Measurements from ENCODE around the gene ADARB2.
"Not testable (repeated sequence)": the region's sequence is repeated elsewhere in the genome, so short reads cannot be mapped to it uniquely, and the experiment has no call there.

Gene ADARB2

DNA sequence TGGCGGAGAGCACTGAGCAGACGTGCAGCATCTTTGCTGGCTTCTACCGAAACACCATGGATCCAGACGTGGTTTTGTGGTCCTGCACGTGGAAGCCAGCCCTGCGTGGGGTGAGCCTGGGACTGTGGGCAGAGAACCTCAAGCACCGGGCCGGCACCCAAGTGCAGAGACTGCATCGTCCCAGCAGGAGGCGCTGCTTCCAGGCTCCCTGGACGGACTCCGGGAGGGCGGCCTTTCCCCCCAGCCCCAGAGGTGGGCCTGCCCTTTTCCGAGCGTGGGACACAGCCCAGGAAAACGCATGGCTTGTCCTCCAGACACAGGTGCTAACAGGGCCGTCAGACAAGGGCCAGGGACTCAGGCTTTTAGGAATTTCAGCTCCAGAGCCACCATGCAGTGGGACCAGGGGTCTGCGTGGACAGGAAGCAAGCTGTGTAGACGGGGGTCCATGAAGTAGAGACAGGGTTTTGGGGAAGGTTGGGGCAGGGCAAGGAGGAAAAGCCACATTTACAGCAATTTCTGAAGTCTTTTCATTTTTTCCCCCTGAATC is 377.2 kb downstream of the ADARB2 start:
- DNase-seq = no peak

DNA sequence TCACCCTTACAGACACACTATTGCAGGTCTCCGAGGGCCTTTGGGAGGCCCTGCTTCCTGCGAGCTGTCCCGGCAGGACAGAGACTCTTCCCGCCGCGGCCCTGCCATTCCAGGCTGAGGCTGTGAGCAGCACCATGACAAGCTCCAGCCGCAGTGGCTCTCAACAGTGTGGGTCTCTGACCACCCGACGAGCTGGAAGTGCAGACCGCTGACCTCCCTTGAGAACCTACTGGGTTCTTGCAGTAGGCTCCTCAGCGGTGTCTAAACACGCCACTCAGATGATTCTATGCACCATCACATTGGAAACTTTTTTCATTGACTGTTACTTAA is 377.7 kb downstream of the ADARB2 start:
- no peak for DNase-seq

DNA sequence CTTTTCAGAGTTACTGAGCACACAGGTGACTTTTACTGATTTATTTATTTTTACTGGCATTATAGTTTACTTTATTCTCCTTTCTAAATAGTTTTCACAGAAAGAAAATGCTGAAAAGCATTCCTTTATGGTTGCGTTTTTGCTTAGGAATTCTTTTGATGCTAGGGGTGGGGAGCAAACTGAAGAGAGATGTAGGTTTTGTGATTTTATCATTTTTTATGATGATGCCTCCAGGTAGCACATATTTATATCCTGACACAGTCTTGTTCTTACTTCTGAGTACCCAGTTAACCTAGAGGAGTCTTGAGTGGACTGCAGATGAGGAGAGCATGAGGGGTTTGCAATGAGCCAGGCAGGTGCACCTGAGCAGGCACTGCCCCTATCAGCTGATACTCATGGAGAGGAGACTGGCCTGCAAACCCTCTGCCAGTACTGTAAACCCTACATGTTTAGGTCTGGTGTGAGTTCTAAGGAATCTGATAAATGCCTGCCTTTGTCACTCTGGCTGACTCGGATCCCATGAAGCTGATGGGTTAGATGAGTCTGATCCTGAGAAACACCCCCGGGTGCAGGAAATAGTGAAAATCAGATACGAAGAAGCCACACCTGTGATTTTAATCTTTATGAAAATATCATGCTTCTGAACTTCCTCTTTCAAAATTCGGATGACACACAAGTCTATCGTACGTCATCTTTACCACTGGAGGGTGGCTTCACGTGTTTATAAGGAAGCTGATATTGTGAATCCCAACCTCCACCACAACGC is 378.3 kb downstream of the ADARB2 start:
- DNase-seq = no peak

DNA sequence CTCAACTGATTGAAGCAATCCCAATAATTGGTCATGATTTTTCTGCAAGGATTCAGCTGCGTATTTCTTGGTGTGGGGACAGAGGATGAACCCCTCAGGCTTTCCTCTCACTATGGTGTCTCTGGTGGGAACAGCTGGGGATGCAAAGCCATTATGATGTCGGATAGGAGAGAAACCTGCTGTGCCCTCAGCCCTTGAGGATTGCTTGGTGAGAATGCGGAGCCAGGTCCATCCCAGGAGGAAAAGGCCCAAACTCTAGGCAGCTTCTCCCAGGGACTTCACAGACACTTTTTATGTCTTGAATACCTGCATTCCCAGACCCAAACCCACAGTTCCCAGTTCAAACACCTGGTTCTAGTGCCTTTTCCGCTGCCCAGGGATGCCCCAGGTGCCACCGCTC is 379.2 kb downstream of the ADARB2 start:
- DNase-seq = no peak

DNA sequence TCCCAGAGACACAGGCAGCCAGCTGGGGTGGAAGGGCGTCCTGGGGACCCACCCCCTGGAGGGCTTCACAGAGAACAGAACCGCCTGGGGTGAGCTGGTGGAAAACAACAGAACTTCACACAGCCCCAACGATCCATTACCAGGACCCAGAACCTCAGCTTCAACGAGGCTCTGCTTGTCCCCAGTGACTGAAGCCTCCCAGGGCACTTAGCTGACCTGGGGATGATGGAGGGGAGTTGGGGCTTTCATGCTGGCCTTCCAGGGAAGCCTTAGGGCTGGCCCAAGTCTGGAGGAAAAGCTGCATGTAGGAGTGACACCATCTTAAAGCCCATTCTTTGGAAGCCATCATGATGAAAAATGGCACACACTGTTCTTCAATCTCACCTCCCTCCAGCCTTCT is 381.0 kb downstream of the ADARB2 start:
- DNase-seq = no peak

DNA sequence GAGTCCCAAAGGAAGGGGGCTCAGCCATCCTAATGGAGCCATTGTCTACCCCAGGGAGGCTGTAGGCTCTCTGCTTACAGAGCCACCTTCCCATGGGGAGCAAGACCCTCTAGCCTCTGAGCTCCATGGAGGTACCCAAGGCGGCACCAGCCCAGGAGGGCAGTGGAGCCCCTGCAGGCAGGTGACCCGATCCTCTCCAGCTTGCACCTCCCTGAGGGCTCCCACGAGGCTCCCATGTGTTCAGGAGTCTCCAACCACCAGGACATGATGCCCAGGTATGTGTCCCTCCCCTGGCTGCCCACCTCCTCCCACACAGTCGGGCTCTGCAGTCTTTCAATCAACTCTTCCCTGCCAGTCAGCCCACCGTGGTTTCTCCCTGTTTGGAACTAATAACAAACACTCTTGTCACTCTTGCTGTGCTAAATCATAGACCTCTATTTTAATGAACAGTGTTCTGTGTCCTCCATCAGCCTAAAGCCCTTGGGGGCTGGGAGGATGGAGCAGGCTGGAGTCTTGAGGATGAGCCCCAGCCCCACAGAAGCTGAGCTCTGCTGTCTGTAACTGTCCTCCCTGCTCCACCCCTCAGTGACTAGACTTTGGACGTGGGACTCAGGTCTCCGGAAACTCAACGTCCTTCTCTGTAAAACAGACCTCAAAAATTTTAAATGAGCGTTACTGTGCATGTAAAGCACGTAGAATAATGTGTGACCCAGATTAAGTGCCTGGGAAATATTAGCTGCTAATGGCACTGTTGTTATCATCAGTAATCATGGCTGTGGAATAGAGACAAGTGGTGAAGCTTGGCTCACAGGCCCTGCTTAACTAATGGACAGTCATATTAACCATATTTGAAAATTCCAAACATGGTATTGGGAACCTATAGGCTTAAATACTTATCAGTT is 382.3 kb downstream of the ADARB2 start:
- DNase-seq = no peak

DNA sequence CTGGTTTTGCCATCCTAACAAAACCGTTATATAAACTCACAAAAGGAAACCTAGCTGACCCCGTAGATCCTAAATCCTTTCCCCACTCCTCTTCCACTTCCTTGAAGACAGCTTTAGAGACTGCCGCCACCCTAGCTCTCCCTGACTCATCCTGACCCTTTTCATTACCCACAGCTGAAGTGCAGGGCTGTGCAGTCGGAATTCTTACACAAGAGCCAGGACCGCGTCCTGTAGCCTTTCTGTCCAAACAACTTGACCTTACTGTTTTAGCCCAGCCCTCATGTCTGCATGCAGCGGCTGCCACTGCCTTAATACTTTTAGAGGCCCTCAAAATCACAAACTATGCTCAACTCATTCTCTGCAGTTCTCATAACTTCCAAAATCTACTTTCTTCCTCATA is 385.0 kb downstream of the ADARB2 start:
- not testable (repeated sequence) for DNase-seq

DNA sequence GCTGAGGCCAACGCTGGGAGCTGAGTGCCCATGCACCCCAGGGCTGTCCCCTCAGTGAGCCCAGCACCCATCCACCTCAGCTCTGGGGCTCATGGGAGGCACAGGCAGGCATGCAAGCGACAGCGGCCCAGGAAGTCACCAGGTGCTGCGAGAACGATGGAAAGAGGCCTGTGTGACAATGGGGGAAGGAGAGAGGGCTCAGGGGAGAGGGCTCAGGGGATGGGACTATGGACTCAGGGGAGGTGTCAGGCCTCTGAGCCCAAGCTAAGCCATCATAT is 388.6 kb downstream of the ADARB2 start:
- no peak for DNase-seq

DNA sequence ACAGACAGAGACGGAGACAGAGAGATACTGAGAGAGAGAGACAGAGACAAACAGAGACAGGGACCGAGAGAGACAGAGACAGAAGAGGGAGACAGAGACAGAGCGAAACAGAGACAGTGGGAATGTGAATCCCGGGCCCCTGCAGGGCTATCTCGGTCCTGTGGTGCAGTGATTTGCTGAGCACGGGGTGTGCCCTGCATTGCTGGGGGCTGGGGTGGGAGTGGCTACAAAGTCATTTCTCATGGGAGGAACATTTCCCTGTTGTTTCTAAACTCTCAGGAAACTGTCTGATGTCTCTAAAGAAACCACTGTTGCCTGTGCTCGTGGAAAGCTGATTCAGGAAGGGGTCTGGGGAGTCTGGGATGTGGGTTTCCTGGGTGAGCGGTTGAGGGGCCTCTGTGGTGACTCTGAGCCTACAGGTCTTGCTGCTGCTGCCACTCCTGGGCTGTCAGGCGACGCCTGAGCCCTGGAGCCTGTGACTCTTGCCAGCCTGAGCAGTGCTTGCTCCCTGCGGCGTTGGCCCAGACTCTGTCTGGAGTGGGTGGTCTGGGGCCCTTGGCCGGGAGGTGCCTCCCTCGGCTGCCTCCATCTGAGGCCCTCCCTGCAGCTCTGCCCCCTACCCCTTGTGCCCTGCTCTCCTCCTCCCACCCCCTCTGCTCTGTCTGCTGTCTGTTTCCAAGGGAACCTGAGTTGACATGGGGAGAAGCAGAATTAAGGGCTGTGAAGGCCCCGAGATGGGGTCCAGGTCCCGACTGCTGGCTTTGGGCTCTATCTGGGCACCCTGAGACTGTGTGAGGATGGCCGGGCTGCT is 389.2 kb downstream of the ADARB2 start:
- no peak for DNase-seq

DNA sequence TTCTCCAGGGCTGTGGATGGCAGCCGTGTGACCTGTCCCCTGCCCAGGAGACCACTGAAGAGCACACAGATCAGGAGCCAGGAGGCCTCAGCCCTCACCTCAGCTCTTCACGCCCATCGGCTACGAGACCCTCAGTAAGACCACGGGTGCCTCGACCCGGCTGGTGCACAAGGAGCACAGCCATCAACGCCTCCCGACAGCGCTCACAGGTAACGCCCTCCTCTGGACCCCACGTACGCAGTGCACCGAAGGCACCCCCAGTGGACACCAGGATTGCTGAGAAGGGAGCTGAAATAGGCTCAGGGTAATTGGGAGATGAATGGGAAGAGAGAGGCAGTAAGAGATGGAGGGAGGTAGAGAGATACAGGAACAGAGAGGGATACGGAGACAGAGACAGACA is 389.8 kb downstream of the ADARB2 start:
- DNase-seq = no peak

DNA sequence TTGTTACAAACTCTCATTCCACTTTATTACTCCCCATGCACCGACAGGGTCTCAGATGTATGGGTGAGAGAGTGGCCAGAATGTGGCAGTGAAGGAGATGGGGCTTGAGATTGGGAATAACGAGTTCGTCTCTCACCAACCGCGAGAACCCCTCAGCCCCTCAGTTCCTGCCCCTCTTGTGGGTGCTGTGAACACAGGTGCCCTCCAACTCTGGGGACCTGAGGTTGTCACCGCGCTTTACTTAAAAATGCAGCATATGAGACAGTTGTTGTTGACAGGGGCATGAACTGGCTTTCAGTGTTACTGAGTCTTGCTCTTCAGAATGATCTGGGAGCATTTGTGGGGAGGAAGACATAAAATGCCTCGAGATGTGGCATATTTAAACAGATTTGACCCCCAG is 391.1 kb downstream of the ADARB2 start:
- DNase-seq = no peak

DNA sequence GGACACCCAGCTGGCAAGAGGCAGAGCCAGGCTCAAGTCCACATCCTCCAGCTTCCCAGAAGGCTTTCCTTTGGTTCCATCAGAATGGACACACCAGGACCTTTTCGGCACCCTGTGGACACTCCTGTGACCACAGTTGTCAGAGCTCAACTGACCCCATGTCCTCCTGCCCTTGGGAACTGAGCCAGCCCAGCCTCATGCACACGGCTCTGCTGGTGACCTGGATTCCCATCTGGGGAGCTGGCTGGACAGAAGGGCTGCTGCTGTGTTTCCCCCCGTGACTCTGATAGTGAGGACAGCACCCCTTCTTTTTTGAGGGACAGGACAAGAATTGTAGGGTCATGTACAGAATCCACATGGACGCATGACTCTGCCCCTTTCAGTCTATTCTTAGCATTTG is 392.0 kb downstream of the ADARB2 start:
- no peak for DNase-seq

DNA sequence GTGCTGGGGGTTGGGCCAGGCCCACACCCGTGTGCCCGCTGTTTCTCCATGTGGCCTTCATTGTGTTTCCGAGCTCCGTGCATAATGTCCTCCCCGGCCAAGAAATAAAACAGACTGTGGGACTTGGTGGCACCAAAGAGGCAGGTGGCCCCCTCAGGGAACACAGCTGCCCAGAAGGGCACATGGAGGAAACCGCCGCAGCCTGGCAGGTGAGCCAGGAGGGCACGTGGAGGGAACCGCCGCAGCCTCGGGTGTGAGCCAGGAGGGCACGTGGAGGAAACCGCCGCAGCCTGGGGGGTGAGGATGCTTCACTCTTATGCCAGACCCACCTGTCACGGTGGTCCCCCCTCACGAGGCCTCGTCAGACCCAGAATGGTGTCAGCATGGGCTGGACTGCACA is 392.5 kb downstream of the ADARB2 start:
- DNase-seq = no peak

DNA sequence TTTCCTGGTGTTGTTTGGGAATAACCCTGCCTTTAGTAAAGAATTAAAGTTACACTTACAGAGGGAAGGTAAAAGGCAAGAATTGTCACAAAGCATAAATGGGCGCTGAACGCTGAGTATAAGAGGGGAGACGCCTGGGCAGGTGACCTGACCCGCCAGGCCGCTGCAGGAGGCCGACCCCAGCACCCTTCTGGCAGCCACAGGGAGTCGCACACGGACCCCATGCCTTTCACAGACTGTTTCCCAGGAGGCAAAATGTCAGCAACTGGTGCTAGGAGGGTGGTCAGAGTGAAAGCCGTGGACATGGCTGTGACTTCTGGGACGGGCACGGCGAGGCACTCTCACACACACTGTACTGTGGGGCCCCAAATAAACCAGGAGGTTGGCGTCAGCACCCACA is 392.9 kb downstream of the ADARB2 start:
- DNase-seq = no peak

DNA sequence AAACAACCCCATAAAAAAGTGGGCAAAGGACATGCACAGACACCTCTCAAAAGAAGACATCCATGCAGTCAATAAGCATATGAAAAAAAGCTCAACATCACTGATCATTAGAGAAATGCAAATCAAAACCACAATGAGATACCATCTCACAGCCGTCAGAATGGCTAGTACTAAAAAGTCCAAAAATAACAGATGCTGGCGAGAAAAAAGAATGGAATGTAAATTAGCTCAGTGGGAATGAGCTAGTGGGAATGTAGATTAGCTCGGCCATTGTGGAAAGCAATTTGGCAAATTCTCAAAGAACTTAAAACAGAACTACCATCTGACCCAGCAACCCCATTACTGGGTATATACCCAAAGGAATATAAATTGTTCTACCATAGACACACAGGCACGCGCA is 394.1 kb downstream of the ADARB2 start:
- DNase-seq = no peak

DNA sequence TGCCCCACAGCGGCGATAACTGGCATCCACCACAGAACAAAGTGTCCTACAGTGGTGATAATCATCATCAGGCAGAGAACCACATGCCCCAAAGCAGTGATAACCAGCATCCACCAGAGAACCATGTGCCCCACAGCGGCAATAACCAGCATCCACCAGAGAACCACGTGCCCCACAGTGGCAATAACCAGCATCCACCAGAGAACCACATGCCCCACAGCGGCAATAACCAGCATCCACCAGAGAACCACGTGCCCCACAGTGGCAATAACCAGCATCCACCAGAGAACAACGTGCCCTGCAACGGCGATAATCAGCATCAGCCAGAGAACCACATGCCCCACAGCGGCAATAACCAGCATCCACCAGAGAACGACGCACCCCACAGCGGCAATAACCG is 396.3 kb downstream of the ADARB2 start:
- DNase-seq = not testable (repeated sequence)

DNA sequence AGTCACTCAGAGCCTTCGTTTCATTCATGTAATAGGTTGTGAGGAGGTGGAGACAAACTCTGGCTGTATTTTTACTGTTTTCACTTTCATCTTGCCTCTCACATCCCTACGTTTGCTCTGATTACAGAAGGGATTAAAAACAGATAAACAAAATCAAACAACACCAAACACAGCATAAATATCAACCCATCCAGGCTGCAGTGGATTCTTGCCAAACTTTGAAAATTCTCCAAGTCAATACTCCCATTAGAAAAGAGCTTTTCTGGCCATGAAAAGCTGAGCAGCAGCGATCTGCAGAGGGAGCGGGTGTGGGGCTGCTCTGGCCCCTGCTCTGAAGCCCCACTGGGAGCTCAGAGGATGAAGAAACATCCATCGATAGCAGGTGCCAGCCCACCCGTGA is 397.9 kb downstream of the ADARB2 start:
- DNase-seq = no peak

DNA sequence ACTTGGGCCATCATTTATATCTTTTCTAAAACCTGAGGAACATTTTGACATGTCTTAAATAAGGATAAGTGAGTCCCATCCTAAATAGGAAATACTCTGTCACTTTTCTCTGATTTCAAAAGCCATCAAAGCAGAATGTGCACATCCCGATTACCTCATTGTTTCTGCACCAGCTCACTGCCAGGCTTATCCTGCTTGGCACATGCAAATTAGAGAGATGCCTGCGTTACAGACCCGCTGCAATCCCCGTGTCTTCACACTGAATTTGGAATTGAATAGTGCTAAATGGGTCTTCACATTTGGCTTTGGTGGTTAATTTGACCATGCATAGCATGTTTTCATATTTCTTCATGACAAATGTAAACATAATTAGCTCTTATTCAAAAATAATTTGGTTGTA is 401.7 kb downstream of the ADARB2 start:
- no peak for DNase-seq

DNA sequence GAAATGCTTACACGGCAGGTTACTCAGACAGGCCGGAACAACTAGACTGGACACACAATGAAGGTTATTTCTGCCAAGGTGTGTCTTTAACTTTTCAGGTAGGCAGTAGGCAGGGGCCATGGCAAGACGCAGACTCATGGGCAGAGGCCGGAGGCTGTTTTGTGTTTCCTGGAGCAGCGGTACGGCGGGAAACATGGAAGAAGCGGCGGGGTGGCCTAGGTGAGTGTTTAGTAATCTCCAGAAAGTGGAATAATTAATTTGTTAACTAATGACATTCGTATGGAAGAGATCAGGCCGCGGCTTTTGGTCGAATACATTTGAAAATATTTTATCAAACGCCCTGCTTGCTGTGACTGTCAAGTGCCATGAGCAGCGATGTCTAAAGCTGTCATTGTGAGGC is 403.3 kb downstream of the ADARB2 start:
- no peak for DNase-seq

DNA sequence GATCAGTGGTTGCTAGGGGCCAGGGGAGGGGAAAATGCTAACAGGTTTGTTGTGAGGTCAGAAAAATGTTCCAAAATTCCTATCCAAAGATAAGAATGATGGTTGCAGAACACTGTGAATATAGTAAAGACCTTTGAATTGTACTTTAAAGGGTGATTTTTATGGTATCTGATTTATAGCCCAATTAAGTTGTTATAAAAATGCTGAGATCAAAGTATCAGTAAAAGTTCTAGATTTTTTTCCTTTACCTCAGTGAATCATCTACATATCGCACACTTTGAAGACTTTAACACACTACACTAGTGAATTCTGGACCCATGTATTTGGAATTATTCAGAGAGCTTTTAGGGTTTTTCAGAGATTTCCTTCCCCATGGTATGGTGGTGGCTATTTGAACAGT is 405.8 kb downstream of the ADARB2 start:
- no peak for DNase-seq

DNA sequence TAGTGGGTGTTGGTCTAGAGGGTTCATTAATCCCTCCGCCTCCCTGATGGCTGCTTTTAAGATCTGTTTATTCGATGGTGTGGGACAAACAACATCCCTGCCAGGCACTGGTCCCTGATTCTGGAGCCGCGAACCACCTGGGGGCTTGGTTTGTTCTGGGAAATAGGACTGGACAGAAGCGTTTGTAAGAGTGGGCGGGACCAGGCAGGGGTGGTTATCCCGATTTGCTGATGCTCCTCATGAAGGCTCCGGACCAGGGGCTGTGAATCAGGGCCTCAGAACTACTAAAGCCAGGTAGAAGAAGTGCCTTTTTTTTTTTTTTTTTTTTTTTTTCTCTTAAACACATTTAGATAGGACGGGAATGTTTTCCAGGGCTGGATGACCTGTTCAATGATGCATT is 407.7 kb downstream of the ADARB2 start:
- no peak for DNase-seq

DNA sequence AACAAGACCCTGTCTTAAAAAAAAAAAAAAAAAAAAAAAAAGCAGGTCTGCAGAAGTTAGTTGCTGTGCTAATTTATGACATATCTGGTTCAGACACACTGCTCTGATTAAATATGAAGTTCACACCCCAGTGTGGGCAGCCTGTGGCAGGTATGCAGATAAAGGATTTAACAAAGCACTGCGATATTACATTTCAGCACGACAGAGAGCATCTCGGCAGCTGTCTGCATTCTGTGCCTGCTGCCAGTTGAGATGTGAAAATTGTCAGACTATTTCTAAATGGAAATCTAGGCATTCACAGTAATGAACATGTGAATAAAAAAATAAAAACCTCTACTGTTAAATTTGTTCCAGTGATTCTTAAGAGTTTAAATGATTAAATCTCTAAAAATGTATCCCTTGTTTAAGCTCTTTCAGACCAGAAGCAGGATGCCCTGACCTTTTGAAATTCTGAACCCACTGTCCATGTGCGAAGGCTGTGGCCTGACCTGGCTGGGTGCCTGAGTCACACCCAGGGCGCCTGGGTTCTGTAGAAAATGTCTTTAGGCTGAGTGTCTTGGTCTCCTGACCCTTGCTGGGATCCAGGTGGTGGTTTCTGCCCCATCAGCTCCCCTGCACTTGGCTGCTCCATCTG is 408.2 kb downstream of the ADARB2 start:
- DNase-seq = no peak

DNA sequence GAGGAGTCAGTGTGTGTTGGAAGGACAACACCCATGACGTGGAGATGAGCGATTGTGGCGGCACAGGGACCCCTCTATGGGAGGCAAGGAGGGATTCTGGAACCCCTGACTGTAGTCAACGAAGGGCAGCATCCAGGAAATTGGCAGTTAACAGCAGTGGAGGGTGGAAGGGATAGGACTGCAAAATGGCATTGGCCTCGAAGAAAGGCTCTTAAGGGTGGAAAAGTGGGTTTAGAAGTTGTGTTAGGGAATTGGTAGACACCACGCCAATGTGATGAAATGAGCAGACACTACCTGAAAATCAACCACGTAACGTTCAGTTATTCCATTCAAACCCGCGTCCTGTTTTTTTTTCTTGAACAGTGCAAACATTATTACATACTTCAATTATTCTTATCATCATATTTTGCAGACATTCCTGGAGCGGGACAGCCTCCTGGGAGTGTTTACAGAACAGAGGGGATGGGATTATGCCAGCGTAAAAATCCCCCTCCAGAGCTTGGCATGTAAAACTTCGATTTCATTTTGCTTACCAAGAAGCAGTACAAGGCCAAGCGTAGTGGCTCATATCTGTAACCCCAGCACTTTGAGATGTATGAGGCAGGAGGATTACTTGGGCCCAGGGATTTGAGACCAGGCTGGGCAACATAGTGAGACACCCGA is 409.0 kb downstream of the ADARB2 start:
- DNase-seq = no peak
